ENCODE data around the gene USP5.

The USP5 gene

DNA sequence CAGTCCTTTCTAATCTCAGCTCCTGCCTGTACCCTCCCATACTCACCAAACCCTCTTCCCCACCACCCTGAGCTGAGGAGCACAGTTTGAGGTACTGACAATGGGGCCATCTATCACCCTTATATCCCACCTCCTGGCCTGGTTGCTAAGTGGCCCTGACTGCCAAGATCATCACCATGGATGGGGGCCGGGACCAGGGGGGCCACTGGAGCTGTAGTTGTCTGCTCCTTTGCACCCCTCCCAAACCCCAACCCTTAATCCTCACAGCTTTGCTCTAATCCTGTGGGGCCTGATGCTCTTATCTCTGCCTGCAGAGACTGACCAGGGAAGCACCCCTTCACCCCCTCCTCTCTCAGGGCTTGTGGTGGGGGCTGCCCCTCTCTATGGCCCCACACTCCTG lies 11.6 kb upstream of the USP5 start:
- DNase-seq (ENCODE audit: low read depth in 2 of 2): no peak

DNA sequence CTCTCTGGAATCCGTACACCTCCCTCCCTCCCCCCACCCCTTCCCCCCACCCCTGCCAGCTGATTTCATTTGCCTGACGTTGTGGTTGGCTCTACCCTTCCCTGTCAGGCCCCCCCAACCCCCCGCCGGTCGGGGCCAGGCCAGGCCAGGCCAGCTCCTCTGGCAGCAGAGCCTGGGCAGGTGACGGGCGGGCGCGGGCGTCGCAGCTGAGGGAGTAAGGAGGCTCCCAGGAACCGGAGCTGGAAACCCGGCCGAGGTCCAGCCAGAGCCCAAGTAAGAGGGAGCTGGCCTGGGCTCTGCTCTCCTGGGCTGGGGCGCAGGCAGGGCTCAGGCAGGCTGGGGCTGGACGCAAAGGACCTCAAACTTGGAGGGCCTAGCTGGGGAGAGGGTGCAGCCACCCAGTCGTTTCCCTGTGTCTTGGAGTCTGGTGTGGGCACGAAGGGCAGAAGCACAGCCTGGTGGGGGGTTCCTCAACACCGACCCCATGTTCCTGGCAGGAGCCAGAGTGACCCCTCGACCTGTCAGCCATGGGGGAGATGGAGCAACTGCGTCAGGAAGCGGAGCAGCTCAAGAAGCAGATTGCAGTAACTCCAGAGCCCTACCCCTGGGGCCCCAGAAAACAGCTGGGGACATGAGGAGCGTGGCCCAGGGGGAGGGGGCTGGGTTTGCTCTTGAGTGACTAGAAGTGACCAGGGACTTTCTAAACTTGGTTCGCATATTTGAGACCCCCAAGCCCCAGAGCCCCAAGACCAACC lies 11.0 kb upstream of the USP5 start, which contains the start of gene GNB3:
Gene GNB3, plus strand, starts transcription at position 165 of the 755 bp plus-strand sequence. Its CDS starts 363 bp downstream, at position 528.
- DNase-seq (ENCODE audit: low read depth in 2 of 2): no peak

GRCh38 chr12:6842075-6842474 lies 9.9 kb upstream of the USP5 start:
- no peak for DNase-seq (ENCODE audit: low read depth in 2 of 2)

DNA sequence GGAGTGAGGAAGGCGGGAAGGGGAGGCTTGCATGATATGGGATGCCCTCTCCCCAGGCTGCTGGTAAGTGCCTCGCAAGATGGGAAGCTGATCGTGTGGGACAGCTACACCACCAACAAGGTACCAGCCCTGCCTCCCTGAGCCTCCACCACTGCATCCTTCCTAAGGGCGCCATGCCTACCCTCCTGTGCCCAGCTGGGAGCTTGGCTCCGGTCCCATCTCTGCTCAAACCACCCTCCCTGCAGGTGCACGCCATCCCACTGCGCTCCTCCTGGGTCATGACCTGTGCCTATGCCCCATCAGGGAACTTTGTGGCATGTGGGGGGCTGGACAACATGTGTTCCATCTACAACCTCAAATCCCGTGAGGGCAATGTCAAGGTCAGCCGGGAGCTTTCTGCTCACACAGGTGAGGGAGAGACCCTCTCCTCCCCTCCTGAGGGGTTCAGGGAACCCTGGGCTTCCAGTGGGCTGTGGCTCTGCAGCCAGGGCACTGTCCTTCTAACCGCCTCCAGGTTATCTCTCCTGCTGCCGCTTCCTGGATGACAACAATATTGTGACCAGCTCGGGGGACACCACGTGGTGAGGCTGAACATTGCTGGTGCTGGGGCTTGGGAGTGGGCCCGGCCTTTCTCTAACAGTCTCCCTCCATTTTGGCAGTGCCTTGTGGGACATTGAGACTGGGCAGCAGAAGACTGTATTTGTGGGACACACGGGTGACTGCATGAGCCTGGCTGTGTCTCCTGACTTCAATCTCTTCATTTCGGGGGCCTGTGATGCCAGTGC lies 8.6 kb upstream of the USP5 start:
- no peak for DNase-seq (ENCODE audit: low read depth in 2 of 2)

DNA sequence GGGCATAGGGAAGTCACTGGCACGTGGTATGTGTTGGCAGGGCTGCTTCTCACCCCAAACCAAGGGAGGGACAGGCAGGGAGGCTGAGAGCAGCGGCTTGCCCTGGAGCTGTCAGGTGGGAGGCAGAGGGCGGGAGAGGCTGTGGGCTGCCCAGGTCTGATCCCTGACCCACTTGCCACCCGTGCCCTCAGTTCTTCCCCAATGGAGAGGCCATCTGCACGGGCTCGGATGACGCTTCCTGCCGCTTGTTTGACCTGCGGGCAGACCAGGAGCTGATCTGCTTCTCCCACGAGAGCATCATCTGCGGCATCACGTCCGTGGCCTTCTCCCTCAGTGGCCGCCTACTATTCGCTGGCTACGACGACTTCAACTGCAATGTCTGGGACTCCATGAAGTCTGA lies 6.6 kb upstream of the USP5 start:
- DNase-seq (ENCODE audit: low read depth in 2 of 2): no peak

- no peak for DNase-seq (ENCODE audit: low read depth in 2 of 2)
Observed at GRCh38 chr12:6846316-6846869, 5.6 kb upstream of the USP5 start.

DNA sequence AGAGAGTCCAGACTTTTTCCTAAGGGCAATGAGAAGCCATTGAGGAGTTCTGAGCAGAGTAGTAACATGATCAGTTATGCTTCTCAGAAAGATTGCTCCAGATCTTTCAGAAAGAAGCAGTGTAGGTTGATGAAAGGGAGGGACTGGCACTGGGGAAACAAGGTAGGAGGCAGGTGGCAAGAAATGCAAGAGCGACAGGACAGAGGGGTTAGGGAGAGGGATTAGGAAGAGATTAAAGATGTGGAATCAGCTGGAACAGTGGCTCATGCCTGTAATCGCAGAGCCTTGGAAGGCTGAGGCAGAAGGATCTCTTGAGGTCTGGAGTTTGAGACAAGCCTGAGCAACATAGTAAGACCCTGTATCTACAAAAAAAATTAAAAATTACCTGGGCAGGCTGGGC lies 4.3 kb upstream of the USP5 start:
- no peak for DNase-seq (ENCODE audit: low read depth in 2 of 2)

GRCh38 chr12:6849427-6849826 lies 2.5 kb upstream of the USP5 start:
- DNase-seq (ENCODE audit: low read depth in 2 of 2): no peak

GRCh38 chr12:6849976-6850560 lies 1.9 kb upstream of the USP5 start:
- no peak for DNase-seq (ENCODE audit: low read depth in 2 of 2)

GRCh38 chr12:6850796-6851152 lies 1.2 kb upstream of the USP5 start:
- DNase-seq (ENCODE audit: low read depth in 2 of 2): no peak

- peak; percentile 67 to 87 for DNase-seq (ENCODE audit: low read depth in 2 of 2)
Observed at GRCh38 chr12:6851153-6851920, 613 bp upstream of the USP5 start, which contains the start of gene CDCA3. Gene CDCA3, minus strand, starts transcription at chr12:6851286. Its CDS starts 334 bp downstream, at chr12:6850952.

DNA sequence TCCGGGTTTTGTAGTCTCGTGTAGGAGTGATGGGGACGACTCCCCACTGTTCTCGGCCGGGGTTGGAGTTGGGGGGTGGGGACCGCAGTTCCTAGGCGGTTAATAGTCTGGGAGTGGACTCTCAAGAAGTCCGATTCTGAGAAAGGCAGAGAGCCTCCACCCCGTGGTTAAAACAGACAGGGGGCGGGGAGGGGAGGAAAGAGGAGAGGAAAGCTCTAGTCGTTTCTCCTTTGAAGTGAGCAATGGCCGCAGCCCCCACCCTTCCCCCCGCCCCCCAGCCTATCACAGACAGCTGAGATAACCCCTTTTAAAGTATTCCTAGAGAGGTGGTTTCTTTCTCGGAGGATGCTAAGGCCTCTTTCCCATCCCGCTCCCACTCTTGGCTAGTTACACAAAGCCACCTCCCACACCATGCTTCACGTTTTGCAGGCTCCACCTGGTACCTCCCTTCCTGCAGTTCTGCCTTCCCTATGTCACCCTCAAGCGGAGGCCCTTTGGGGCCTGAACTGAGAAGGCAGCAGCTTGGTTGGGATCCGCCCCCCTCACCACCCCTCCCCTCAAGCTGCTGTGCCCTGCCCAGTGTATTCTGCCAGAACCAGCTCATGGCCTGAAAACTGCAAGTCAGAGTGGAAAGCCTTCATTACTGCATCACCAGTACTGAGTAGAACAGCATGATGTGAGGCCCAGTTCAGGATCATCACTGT lies 853 bp downstream of the USP5 start:
- DNase-seq (ENCODE audit: low read depth in 2 of 2): peak in 1 of 2 donors; percentile 27

- no peak for DNase-seq (ENCODE audit: low read depth in 2 of 2)
Observed at GRCh38 chr12:6853626-6854025, 1.7 kb downstream of the USP5 start.

DNA sequence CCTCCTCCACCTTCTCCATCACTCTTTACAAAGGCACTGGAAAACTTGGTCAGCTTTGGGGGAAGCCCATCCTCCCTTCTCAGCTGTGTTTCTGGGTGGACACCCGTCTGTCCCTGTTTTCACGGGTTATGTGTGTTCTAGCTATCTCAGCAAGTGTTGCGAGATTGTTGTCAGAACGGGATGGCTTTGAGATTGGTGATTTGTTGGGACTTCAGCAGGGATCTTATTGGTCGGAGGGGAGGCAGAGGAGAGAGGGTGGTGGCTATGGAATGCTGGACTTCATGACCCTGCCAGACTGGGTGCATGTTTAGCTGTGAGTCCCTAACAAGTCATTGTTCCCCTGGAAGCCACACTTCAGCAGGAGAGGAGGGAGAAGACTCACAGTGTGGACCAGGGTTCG lies 2.1 kb downstream of the USP5 start:
- no peak for DNase-seq (ENCODE audit: low read depth in 2 of 2)

GRCh38 chr12:6855322-6855721 lies 3.4 kb downstream of the USP5 start:
- no peak for DNase-seq (ENCODE audit: low read depth in 2 of 2)

DNA sequence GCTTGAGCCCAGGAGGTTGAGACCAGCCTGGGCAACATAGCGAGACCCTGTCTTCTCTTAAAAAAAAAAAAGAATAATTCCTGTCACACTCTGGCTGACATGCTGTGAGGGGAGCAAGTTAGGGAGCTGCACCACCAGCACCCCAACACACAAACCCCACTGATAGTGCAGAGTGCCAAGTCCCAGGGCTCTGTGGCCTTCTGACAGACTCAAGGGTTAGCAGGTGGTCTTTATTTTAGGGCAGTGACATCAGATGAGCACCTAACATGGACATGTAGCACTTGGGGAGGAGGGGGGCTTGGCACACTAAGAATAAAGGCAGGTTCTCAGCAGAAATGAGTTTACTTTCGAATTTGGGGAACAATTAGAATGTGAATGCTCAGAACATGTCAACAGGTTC lies 6.8 kb downstream of the USP5 start:
- no peak for DNase-seq (ENCODE audit: low read depth in 2 of 2)

DNA sequence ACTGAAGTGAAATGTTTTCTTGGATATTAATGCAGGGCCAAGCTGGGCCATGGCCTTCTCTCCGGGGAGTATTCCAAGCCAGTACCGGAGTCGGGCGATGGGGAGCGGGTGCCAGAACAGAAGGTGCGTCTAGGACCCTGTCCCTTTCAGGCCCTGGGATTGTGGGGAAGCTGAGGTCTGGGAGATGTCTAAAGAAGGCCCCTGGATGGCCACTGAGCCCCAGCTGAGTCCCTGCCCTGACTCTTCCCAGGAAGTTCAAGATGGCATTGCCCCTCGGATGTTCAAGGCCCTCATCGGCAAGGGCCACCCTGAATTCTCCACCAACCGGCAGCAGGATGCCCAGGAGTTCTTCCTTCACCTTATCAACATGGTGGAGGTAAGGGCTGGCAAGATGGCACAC lies 8.2 kb downstream of the USP5 start:
- no peak for DNase-seq (ENCODE audit: low read depth in 2 of 2)

- DNase-seq (ENCODE audit: low read depth in 2 of 2): no peak
Observed at GRCh38 chr12:6860942-6861341, 9.0 kb downstream of the USP5 start.

- DNase-seq (ENCODE audit: low read depth in 2 of 2): no peak
Observed at GRCh38 chr12:6861391-6861790, 9.4 kb downstream of the USP5 start.

DNA sequence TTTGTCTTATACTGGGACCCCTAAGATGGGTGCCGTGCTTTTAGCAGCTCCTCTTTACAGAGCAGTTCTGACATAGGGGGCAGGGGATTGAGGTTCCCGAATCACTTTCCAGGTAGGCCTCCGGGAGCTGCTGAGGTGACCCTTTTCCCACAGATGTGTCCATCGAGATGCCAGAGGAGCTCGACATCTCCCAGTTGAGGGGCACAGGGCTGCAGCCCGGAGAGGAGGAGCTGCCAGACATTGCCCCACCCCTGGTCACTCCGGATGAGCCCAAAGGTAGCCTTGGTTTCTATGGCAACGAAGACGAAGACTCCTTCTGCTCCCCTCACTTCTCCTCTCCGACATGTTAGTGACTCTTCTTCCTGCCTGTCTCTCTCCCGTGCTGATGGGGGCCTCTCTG lies 11.1 kb downstream of the USP5 start:
- DNase-seq (ENCODE audit: low read depth in 2 of 2): no peak
